ENCODE results near the gene GRID1.

GRID1 gene

DNA sequence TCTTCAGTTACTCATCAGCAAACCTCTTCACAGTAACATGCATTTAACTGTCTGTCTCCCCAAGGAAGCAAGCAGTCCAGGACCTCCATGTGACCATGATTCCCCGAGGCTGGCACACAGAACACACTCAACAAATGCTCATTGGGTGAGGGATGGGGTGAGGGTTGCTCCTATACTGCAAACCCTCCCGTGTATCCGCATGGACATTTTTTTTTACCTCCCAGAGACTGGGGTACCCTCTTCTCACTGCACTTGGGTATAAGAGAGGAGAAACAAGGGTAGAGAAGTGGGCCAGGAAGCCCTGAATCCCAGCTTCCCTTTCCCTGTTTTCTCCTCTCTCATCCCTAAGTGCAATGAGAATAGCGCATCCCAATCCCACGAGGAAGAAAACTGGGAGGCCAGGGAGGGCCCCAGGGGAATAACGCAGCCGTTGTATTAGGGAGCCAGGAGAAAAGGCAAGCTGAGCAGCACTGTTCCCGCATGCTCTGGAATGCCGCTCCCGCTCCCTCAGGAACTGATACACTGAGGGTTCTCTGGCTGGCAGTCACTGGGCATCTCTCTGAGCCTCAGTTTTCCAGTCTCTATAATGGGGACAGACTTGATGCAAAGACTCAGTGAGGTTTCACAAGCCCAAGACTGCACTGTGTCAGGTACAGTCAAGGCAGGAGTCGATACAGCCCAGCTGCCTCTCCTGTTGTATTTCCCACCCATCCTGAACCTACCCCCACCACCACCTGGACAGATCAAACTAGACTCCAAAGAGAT, 134.6 kb downstream of the GRID1 start:
- H4K8ac ChIP-seq (ENCODE audit: low read depth, low read length), result no peak overlapping the region
- no peak overlapping the region for H4K5ac ChIP-seq (ENCODE audit: low read length)
- no peak overlapping the region for H3K4me2 ChIP-seq (ENCODE audit: low read length)
- no peak for DNase-seq
- no peak overlapping the region for H3K56ac ChIP-seq (ENCODE audit: low read length)
- no peaks in the 10 kb centered on the region for H3K4me1 ChIP-seq (ENCODE audit: control insufficient read depth, low read depth, low read length)
- no peak overlapping the region for H3K18ac ChIP-seq (ENCODE audit: low read length)
- H3K4ac ChIP-seq (ENCODE audit: low read depth, low read length), result no peak overlapping the region
- H3K79me2 ChIP-seq (ENCODE audit: control insufficient read depth, insufficient read depth, low read length), result no peaks in the 10 kb centered on the region
- H3K23ac ChIP-seq (ENCODE audit: low read length), result no peak overlapping the region
- H3K9ac ChIP-seq (ENCODE audit: low read length), result no peak overlapping the region
- H2BK5ac ChIP-seq (ENCODE audit: low read length), result no peak overlapping the region
- no peaks in the 10 kb centered on the region for H3K79me1 ChIP-seq (ENCODE audit: low read length)
- H2BK15ac ChIP-seq (replicated peaks; ENCODE audit: low read depth), result no peak overlapping the region
- H2BK120ac ChIP-seq (ENCODE audit: low read depth, low read length), result no peak overlapping the region
- no peak overlapping the region for H3K27ac ChIP-seq (ENCODE audit: low read depth, low read length)
- no peaks in the 10 kb centered on the region for H3K27me3 ChIP-seq (ENCODE audit: insufficient read depth, low read length, poor library complexity)
- no peak overlapping the region for H2AK5ac ChIP-seq (ENCODE audit: low read length)
- H3K4me3 ChIP-seq (ENCODE audit: low read length), result no peak overlapping the region
- WGBS (ENCODE audit: extremely low coverage, insufficient coverage, low lambda C conversion rate), result no CpG with 5 or more reads among the region's 11 CpGs
- H3K36me3 ChIP-seq (ENCODE audit: control insufficient read depth, insufficient read depth, low read length), result no peaks in the 10 kb centered on the region

DNA sequence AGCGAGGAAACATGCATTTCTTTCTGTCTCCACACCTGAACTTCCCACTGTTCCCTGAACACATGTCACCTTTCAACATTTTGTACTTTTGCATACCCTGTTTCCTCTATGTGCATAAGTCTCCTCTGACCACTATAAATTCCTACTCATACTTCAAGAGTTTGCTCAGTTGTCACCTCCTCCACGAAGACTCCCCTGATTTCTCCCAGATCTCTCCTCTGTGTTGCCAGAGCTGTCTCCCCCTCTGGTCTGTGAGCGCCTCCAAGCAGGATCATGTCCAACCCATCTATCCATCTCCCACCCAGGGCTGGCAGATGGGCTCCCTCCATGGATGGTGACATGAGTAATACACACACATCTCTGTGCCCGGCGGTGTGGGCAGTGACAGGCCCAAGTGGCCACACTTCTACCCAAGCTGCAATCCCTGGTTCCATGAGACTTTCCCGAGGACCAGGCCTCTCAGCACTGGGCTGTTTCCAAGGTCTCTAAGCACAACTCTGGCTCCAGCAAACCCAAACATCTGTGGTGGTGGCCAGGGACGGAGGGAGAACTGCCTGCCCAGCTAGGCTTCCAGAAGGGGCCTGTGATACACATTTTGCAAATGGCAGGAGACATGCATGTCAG, 135.9 kb downstream of the GRID1 start:
- Histone ChIP-seq H3K36me3 (ENCODE audit: control insufficient read depth, insufficient read depth, low read length) (no peaks in the 10 kb centered on the region), H2BK5ac (ENCODE audit: low read length) (no peak overlapping the region), H4K5ac (ENCODE audit: low read length) (no peak overlapping the region), H2BK120ac (ENCODE audit: low read depth, low read length) (no peak overlapping the region), H3K4me2 (ENCODE audit: low read length) (no peak overlapping the region), H3K18ac (ENCODE audit: low read length) (no peak overlapping the region), H3K27me3 (ENCODE audit: insufficient read depth, low read length, poor library complexity) (no peaks in the 10 kb centered on the region), H3K4ac (ENCODE audit: low read depth, low read length) (no peak overlapping the region), H3K4me3 (ENCODE audit: low read length) (no peak overlapping the region), H3K9ac (ENCODE audit: low read length) (no peak overlapping the region), H3K56ac (ENCODE audit: low read length) (no peak overlapping the region), H3K23ac (ENCODE audit: low read length) (no peak overlapping the region), H3K79me2 (ENCODE audit: control insufficient read depth, insufficient read depth, low read length) (no peaks in the 10 kb centered on the region), H3K4me1 (ENCODE audit: control insufficient read depth, low read depth, low read length) (no peaks in the 10 kb centered on the region), H4K8ac (ENCODE audit: low read depth, low read length) (no peak overlapping the region), H2BK15ac (replicated peaks; ENCODE audit: low read depth) (no peak overlapping the region), H3K27ac (ENCODE audit: low read depth, low read length) (no peak overlapping the region), H2AK5ac (ENCODE audit: low read length) (no peak overlapping the region), H3K79me1 (ENCODE audit: low read length) (no peaks in the 10 kb centered on the region)
- DNase-seq, result no peak
- WGBS (ENCODE audit: extremely low coverage, insufficient coverage, low lambda C conversion rate), result no CpG with 5 or more reads among the region's 7 CpGs

- no peak overlapping the region for H2BK120ac ChIP-seq (ENCODE audit: low read depth, low read length)
- no peaks in the 10 kb centered on the region for H3K36me3 ChIP-seq (ENCODE audit: control insufficient read depth, insufficient read depth, low read length)
- H3K18ac ChIP-seq (ENCODE audit: low read length), result no peak overlapping the region
- no peak overlapping the region for H3K4ac ChIP-seq (ENCODE audit: low read depth, low read length)
- H3K27ac ChIP-seq (ENCODE audit: low read depth, low read length), result no peak overlapping the region
- no peaks in the 10 kb centered on the region for H3K27me3 ChIP-seq (ENCODE audit: insufficient read depth, low read length, poor library complexity)
- WGBS (ENCODE audit: extremely low coverage, insufficient coverage, low lambda C conversion rate), result no CpG with 5 or more reads among the region's 6 CpGs
- H4K5ac ChIP-seq (ENCODE audit: low read length), result no peak overlapping the region
- no peak overlapping the region for H3K4me2 ChIP-seq (ENCODE audit: low read length)
- H2AK5ac ChIP-seq (ENCODE audit: low read length), result no peak overlapping the region
- no peak overlapping the region for H3K23ac ChIP-seq (ENCODE audit: low read length)
- no peak overlapping the region for H3K9ac ChIP-seq (ENCODE audit: low read length)
- H4K8ac ChIP-seq (ENCODE audit: low read depth, low read length), result no peak overlapping the region
- H3K79me1 ChIP-seq (ENCODE audit: low read length), result no peaks in the 10 kb centered on the region
- H3K56ac ChIP-seq (ENCODE audit: low read length), result no peak overlapping the region
- no peaks in the 10 kb centered on the region for H3K79me2 ChIP-seq (ENCODE audit: control insufficient read depth, insufficient read depth, low read length)
- no peak overlapping the region for H2BK15ac ChIP-seq (replicated peaks; ENCODE audit: low read depth)
- H3K4me3 ChIP-seq (ENCODE audit: low read length), result no peak overlapping the region
- no peak for DNase-seq
- no peaks in the 10 kb centered on the region for H3K4me1 ChIP-seq (ENCODE audit: control insufficient read depth, low read depth, low read length)
- H2BK5ac ChIP-seq (ENCODE audit: low read length), result no peak overlapping the region
Measured at GRCh38 chr10:86229811-86230556, 136.6 kb downstream of the GRID1 start.

DNA sequence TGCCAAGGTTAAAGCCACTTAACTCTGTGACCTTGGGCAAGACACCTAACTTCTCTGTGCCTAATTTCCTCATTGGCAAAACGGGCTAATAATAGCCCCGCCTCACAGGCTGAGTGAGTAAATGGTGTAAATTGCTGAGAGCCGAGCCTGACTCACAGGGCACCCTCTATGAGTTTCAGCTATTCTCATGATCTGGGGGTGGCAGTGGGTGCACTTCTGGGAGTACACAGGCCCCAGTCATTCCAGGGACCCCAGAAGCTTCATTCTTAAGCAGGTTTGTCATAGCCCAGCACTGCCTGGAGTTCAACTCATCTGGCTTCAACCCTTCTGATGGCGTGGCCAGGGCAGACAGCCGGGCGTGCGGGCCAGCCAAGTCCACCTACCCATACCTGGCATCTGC, 137.2 kb downstream of the GRID1 start:
- no peak overlapping the region for H4K8ac ChIP-seq (ENCODE audit: low read depth, low read length)
- H3K27ac ChIP-seq (ENCODE audit: low read depth, low read length), result no peak overlapping the region
- H3K27me3 ChIP-seq (ENCODE audit: insufficient read depth, low read length, poor library complexity), result no peaks in the 10 kb centered on the region
- no peaks in the 10 kb centered on the region for H3K79me2 ChIP-seq (ENCODE audit: control insufficient read depth, insufficient read depth, low read length)
- no peak overlapping the region for H2BK5ac ChIP-seq (ENCODE audit: low read length)
- no peak overlapping the region for H3K9ac ChIP-seq (ENCODE audit: low read length)
- H3K18ac ChIP-seq (ENCODE audit: low read length), result no peak overlapping the region
- H3K4ac ChIP-seq (ENCODE audit: low read depth, low read length), result no peak overlapping the region
- no peak overlapping the region for H3K4me3 ChIP-seq (ENCODE audit: low read length)
- no peaks in the 10 kb centered on the region for H3K4me1 ChIP-seq (ENCODE audit: control insufficient read depth, low read depth, low read length)
- H3K4me2 ChIP-seq (ENCODE audit: low read length), result no peak overlapping the region
- H2BK120ac ChIP-seq (ENCODE audit: low read depth, low read length), result no peak overlapping the region
- no peak overlapping the region for H2BK15ac ChIP-seq (replicated peaks; ENCODE audit: low read depth)
- H3K23ac ChIP-seq (ENCODE audit: low read length), result no peak overlapping the region
- no peak for DNase-seq
- H3K79me1 ChIP-seq (ENCODE audit: low read length), result no peaks in the 10 kb centered on the region
- no peak overlapping the region for H2AK5ac ChIP-seq (ENCODE audit: low read length)
- H3K36me3 ChIP-seq (ENCODE audit: control insufficient read depth, insufficient read depth, low read length), result no peaks in the 10 kb centered on the region
- no peak overlapping the region for H4K5ac ChIP-seq (ENCODE audit: low read length)
- whole genome bisulfite sequencing (ENCODE audit: extremely low coverage, insufficient coverage, low lambda C conversion rate), result no CpG with 5 or more reads among the region's 7 CpGs
- no peak overlapping the region for H3K56ac ChIP-seq (ENCODE audit: low read length)

GRCh38 chr10:86227501-86228258, 138.9 kb downstream of the GRID1 start:
- Histone ChIP-seq H2BK5ac (ENCODE audit: low read length) (no peak overlapping the region), H3K23ac (ENCODE audit: low read length) (no peak overlapping the region), H3K4me3 (ENCODE audit: low read length) (no peak overlapping the region), H3K4me1 (ENCODE audit: control insufficient read depth, low read depth, low read length) (no peaks in the 10 kb centered on the region), H4K5ac (ENCODE audit: low read length) (no peak overlapping the region), H3K56ac (ENCODE audit: low read length) (no peak overlapping the region), H3K79me1 (ENCODE audit: low read length) (no peaks in the 10 kb centered on the region), H3K27me3 (ENCODE audit: insufficient read depth, low read length, poor library complexity) (no peaks in the 10 kb centered on the region), H3K9ac (ENCODE audit: low read length) (no peak overlapping the region), H3K27ac (ENCODE audit: low read depth, low read length) (no peak overlapping the region), H2BK120ac (ENCODE audit: low read depth, low read length) (no peak overlapping the region), H2AK5ac (ENCODE audit: low read length) (no peak overlapping the region), H3K79me2 (ENCODE audit: control insufficient read depth, insufficient read depth, low read length) (no peaks in the 10 kb centered on the region), H3K36me3 (ENCODE audit: control insufficient read depth, insufficient read depth, low read length) (no peaks in the 10 kb centered on the region), H4K8ac (ENCODE audit: low read depth, low read length) (no peak overlapping the region), H3K18ac (ENCODE audit: low read length) (no peak overlapping the region), H2BK15ac (replicated peaks; ENCODE audit: low read depth) (no peak overlapping the region), H3K4ac (ENCODE audit: low read depth, low read length) (no peak overlapping the region), H3K4me2 (ENCODE audit: low read length) (no peak overlapping the region)
- no peak for DNase-seq
- 100% methylated on average over 2 of the region's 6 CpGs for WGBS (ENCODE audit: extremely low coverage, insufficient coverage, low lambda C conversion rate)
